ENCODE results near the gene CCL20.
"Not testable (repeated sequence)": the region's sequence is repeated elsewhere in the genome, so short reads cannot be mapped to it uniquely, and the experiment has no call there.

CCL20 gene

GRCh38 chr2:227834916-227835650, 21.4 kb downstream of the CCL20 start:
- DNase-seq, result no peak

- DNase-seq, result not testable (repeated sequence)
Observed at GRCh38 chr2:227839339-227840129, 25.9 kb downstream of the CCL20 start.

- no peak for DNase-seq
Observed at GRCh38 chr2:227846831-227847230, 33.2 kb downstream of the CCL20 start.

GRCh38 chr2:227848146-227848545, 34.5 kb downstream of the CCL20 start:
- DNase-seq, result no peak

GRCh38 chr2:227848586-227848985, 34.9 kb downstream of the CCL20 start:
- DNase-seq, result no peak

GRCh38 chr2:227849906-227850305, 36.3 kb downstream of the CCL20 start:
- DNase-seq, result no peak

- DNase-seq, result no peak
Observed at GRCh38 chr2:227853204-227853629, 39.6 kb downstream of the CCL20 start.

- no peak for DNase-seq
Observed at GRCh38 chr2:227853765-227854271, 40.2 kb downstream of the CCL20 start.

- no peak for DNase-seq
Observed at GRCh38 chr2:227855440-227855839, 41.8 kb downstream of the CCL20 start.

GRCh38 chr2:227856697-227857096, 43.1 kb downstream of the CCL20 start:
- DNase-seq, result no peak

- DNase-seq, result no peak
Observed at GRCh38 chr2:227860221-227860641, 46.6 kb downstream of the CCL20 start.

GRCh38 chr2:227861011-227861410, 47.4 kb downstream of the CCL20 start:
- DNase-seq, result no peak

- peak; percentile 73 for DNase-seq
Observed at GRCh38 chr2:227862227-227862740, 48.6 kb downstream of the CCL20 start.

GRCh38 chr2:227862741-227863588, 49.3 kb downstream of the CCL20 start:
- DNase-seq, result no peak

GRCh38 chr2:227864161-227864756, 50.6 kb downstream of the CCL20 start:
- DNase-seq, result no peak

- peak; percentile 42 for DNase-seq
Observed at GRCh38 chr2:227865291-227865690, 51.6 kb downstream of the CCL20 start.

All from hematopoietic multipotent progenitor cell treated with erythropoietin and hydrocortisone succinate and interleukin-3 and kit ligand, for 6 days (in vitro differentiated cells).